Uterus (tissue), 2 donors: ENCODE measurements around the gene KCNK6.

Source experiments
- CTCF ChIP-seq, 4 experiments: fragments of 200-600 bp in 2 of 4; fragments of 450-650 bp in 2 of 4; sonication (generic) in 2 of 4; IDR thresholded peaks; one replicate each; pipeline ENCODE4 v1.5.1; 2016 to 2019; ENCODE audit warnings: antibody characterized with exemption in 4 of 4, mild to moderate bottlenecking in 2 of 4, moderate library complexity in 1 of 4
- POLR2A ChIP-seq, 2 donors: fragments of 450-650 bp; IDR thresholded peaks; one replicate each; pipeline ENCODE4 v1.6.1; 2016; ENCODE audit warnings: antibody characterized with exemption in 2 of 2, mild to moderate bottlenecking in 1 of 2, moderate library complexity in 1 of 2

DNA sequence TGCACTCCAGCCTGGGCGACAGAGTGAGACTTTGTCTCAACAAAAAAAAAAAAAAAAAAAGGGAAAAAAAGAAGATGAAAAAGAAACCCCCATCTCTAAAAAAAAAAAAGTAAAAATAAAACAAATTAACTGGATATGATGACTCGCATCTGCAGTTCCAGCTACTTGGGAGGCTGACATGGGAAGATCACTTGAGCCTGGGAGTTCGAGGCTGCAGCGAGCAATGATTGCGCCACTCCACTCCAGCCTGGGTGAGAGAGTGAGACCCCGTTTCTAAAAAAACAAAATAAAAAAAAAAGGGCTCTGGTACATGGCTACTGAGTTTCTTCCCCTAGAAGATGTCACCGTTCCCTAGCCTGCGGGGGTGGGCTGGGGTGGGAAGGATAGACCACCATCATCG lies 13.6 kb downstream of the KCNK6 start:
- TF ChIP-seq CTCF (IDR thresholded peaks at IDR 0.05) (no peak), POLR2A (IDR thresholded peaks at IDR 0.05) (no peak)
